HepG2 (cell line): ENCODE measurements around the gene MMP25. TPM values are rescaled to one million over a fixed set of nuclear protein-coding genes. Genes with fewer than 3 reads are reported as not detected.

Source experiments
- BRCA1 ChIP-seq: sonication (generic); formaldehyde crosslinking; IDR thresholded peaks from 2 replicates; pipeline ENCODE4 v1.4.0; 2020; ENCODE audit warnings: missing genetic modification reagents
- CAMTA2 ChIP-seq: sonication (generic); formaldehyde crosslinking; IDR thresholded peaks from 2 replicates; pipeline ENCODE4 v1.4.0; 2020; ENCODE audit warnings: mild to moderate bottlenecking, missing genetic modification reagents, borderline replicate concordance
- CENPT ChIP-seq: sonication (generic); formaldehyde crosslinking; IDR thresholded peaks from 2 replicates; pipeline ENCODE4 v1.8.0; 2022; ENCODE audit warnings: low read depth, mild to moderate bottlenecking, moderate library complexity, missing genetic modification reagents
- CREM ChIP-seq, 2 experiments: sonication (generic) in 1 of 2; formaldehyde crosslinking in 1 of 2; IDR thresholded peaks; 2 replicates each; pipeline versions ENCODE4 v1.4.0 to v1.6.1; 2016 to 2020; ENCODE audit warnings: antibody characterized with exemption in 1 of 2, mild to moderate bottlenecking in 1 of 2, missing genetic modification reagents in 1 of 2
- EEA1 ChIP-seq: sonication (generic); formaldehyde crosslinking; IDR thresholded peaks from 2 replicates; pipeline ENCODE4 v1.5.1; 2020; ENCODE audit warnings: mild to moderate bottlenecking, missing genetic modification reagents, borderline replicate concordance
- HMGA1 ChIP-seq: sonication (generic); formaldehyde crosslinking; conservative IDR thresholded peaks from 2 replicates; pipeline ENCODE4 v1.4.0; 2020; ENCODE audit warnings: missing genetic modification reagents
- HNF4G ChIP-seq, 2 experiments: sonication (generic) in 1 of 2; formaldehyde crosslinking in 1 of 2; IDR thresholded peaks; 2 replicates each; pipeline versions ENCODE4 v1.4.0 to v1.6.1; 2011 to 2020; ENCODE audit warnings: borderline replicate concordance in 2 of 2, low read depth in 2 of 2, mild to moderate bottlenecking in 2 of 2, low read length in 1 of 2, missing genetic modification reagents in 1 of 2, moderate library complexity in 1 of 2
- KLF12 ChIP-seq: sonication (generic); formaldehyde crosslinking; IDR thresholded peaks from 2 replicates; pipeline ENCODE4 v1.4.0; 2020; ENCODE audit warnings: missing genetic modification reagents, borderline replicate concordance
- LCORL ChIP-seq, 2 experiments: fragments of 450-650 bp in 1 of 2; sonication (generic) in 1 of 2; formaldehyde crosslinking in 1 of 2; IDR thresholded peaks; 2 replicates each; pipeline versions ENCODE4 v1.5.0 to v1.6.1; 2017 to 2020; ENCODE audit warnings: antibody characterized with exemption in 1 of 2, missing genetic modification reagents in 1 of 2
- MAFG ChIP-seq: sonication (generic); formaldehyde crosslinking; IDR thresholded peaks from 2 replicates; pipeline ENCODE4 v1.5.1; 2020; ENCODE audit warnings: mild to moderate bottlenecking, missing genetic modification reagents
- POLR2G ChIP-seq: fragments of 200-400 bp; formaldehyde crosslinking; IDR thresholded peaks from 2 replicates; pipeline ENCODE4 v1.6.1; 2018; ENCODE audit warnings: mild to moderate bottlenecking, low read depth, low read length, moderate library complexity
- RARG ChIP-seq: sonication (generic); formaldehyde crosslinking; IDR thresholded peaks from 2 replicates; pipeline ENCODE4 v1.4.0; 2020; ENCODE audit warnings: low read depth, mild to moderate bottlenecking, missing genetic modification reagents
- TFE3 ChIP-seq: IDR thresholded peaks from 2 replicates; pipeline ENCODE4 v1.6.1; 2016
- THAP9 ChIP-seq: sonication (generic); formaldehyde crosslinking; IDR thresholded peaks from 2 replicates; pipeline ENCODE4; 2020; ENCODE audit warnings: missing genetic modification reagents, mild to moderate bottlenecking, borderline replicate concordance
- XBP1 ChIP-seq: sonication (generic); formaldehyde crosslinking; IDR thresholded peaks from 2 replicates; pipeline ENCODE4 v1.5.0; 2020; ENCODE audit warnings: missing genetic modification reagents
- ZBTB43 ChIP-seq: sonication (generic); formaldehyde crosslinking; conservative IDR thresholded peaks from 2 replicates; pipeline ENCODE4 v1.4.0; 2020; ENCODE audit warnings: missing genetic modification reagents
- ZMYM2 ChIP-seq: sonication (generic); formaldehyde crosslinking; IDR thresholded peaks from 2 replicates; pipeline ENCODE4 v1.8.0; 2022; ENCODE audit warnings: mild to moderate bottlenecking, missing genetic modification reagents
- ZNF138 ChIP-seq: sonication (generic); formaldehyde crosslinking; IDR thresholded peaks from 2 replicates; pipeline ENCODE4 v1.5.0; 2020; ENCODE audit warnings: mild to moderate bottlenecking, low read depth, missing genetic modification reagents
- ZNF232 ChIP-seq: sonication (generic); formaldehyde crosslinking; IDR thresholded peaks from 2 replicates; pipeline ENCODE4 v1.4.0; 2020; ENCODE audit warnings: missing genetic modification reagents, borderline replicate concordance
- ZNF547 ChIP-seq: sonication (generic); formaldehyde crosslinking; IDR thresholded peaks from 2 replicates; pipeline ENCODE4 v1.5.1; 2020; ENCODE audit warnings: mild to moderate bottlenecking, missing genetic modification reagents
- polyA plus RNA-seq, 8 experiments: library from polyadenylated mRNA; depleted of rRNA in 3 of 8; stranded (reverse) in 7 of 8; unstranded in 1 of 8; fragments of >200 nt; fragmentation: Illumina TruSeq in 4 of 8; extraction: Trizol in 4 of 8; gene quantifications; 2 replicates each; pipeline versions ENCODE4 v1.2.1 to v1.2.3, GENCODE V29; 2011 to 2016; ENCODE audit warnings: low read depth in 4 of 8, missing spikeins in 1 of 8, mixed read lengths in 1 of 8; ENCODE audit not compliant: insufficient read depth in 1 of 8
- total RNA-seq, 5 experiments: library from RNA; depleted of rRNA; stranded (reverse); fragments of >200 nt; fragmentation: Illumina TruSeq; extraction: Trizol; gene quantifications; 2 replicates each; pipeline ENCODE4 v1.2.3, GENCODE V29; 2016; ENCODE audit warnings: low read depth in 1 of 5
- TF ChIP-seq, protein P1 (sequence below): sonication (generic); formaldehyde crosslinking; IDR thresholded peaks from 2 replicates; pipeline ENCODE4 v1.4.0; 2020; ENCODE audit warnings: mild to moderate bottlenecking, missing genetic modification reagents

The MMP25 gene
- total and polyA plus RNA-seq, 2 of the 13 experiments (the other 11 are each of a cell fraction or from before 2014, with no cell fraction given) = 0.04 to 0.08 TPM

- TF ChIP-seq ZBTB43 (CRISPR knock-in tag) = 0 out of 2 replicates have a peak, but pooled peaks have one; percentile 16
- no peak for TF ChIP-seq LCORL (IDR thresholded peaks at IDR 0.05)
- peak; percentile 89 for TF ChIP-seq LCORL (CRISPR knock-in tag; IDR thresholded peaks at IDR 0.05)
- TF ChIP-seq, protein P1, sequence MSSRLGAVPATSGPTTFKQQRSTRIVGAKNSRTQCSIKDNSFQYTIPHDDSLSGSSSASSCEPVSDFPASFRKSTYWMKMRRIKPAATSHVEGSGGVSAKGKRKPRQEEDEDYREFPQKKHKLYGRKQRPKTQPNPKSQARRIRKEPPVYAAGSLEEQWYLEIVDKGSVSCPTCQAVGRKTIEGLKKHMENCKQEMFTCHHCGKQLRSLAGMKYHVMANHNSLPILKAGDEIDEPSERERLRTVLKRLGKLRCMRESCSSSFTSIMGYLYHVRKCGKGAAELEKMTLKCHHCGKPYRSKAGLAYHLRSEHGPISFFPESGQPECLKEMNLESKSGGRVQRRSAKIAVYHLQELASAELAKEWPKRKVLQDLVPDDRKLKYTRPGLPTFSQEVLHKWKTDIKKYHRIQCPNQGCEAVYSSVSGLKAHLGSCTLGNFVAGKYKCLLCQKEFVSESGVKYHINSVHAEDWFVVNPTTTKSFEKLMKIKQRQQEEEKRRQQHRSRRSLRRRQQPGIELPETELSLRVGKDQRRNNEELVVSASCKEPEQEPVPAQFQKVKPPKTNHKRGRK (CRISPR knock-in tag) = no peak
- TF ChIP-seq TFE3 = no peak
- no peak for TF ChIP-seq MAFG (CRISPR knock-in tag)
- no peak for TF ChIP-seq ZMYM2
- no peak for TF ChIP-seq HNF4G (IDR thresholded peaks at IDR 0.05; ENCODE audit: borderline replicate concordance, low read depth, low read length)
- peak; percentile 60; the same call in 1 of the 2 replicates for TF ChIP-seq HNF4G (CRISPR knock-in tag; IDR thresholded peaks at IDR 0.05; ENCODE audit: borderline replicate concordance, low read depth)
- peak; percentile 30; the same call in 1 of the 2 replicates for TF ChIP-seq CAMTA2
- TF ChIP-seq ZNF232 = no peak
- TF ChIP-seq THAP9 (CRISPR knock-in tag) = no peak
- TF ChIP-seq POLR2G = peak; percentile 72
- TF ChIP-seq EEA1 (CRISPR knock-in tag) = peak; percentile 78; the same call in 1 of the 2 replicates
- TF ChIP-seq KLF12 (CRISPR knock-in tag) = peak; percentile 77; the same call in 1 of the 2 replicates
- TF ChIP-seq RARG = no peak
- no peak for TF ChIP-seq CREM (IDR thresholded peaks at IDR 0.05)
- no peak for TF ChIP-seq CREM (CRISPR knock-in tag; IDR thresholded peaks at IDR 0.05)
- no peak for TF ChIP-seq XBP1 (CRISPR knock-in tag)
- TF ChIP-seq ZNF547 (CRISPR knock-in tag) = peak; percentile 73
- TF ChIP-seq CENPT (CRISPR knock-in tag) = 0 out of 2 replicates have a peak, but pooled peaks have one; percentile 66
- TF ChIP-seq BRCA1 (CRISPR knock-in tag) = no peak
- no peak for TF ChIP-seq HMGA1 (CRISPR knock-in tag)
- 0 out of 2 replicates have a peak, but pooled peaks have one; percentile 25 for TF ChIP-seq ZNF138 (CRISPR knock-in tag)
Measured at GRCh38 chr16:3059041-3059722, 12.8 kb downstream of the MMP25 start (continued).
